GM12878 (cell line): ENCODE measurements around the gene DDIT3.

Experiments used
- ASH2L ChIP-seq: fragments of 300-600, 200-600 bp; sonication (generic); IDR thresholded peaks from 2 replicates; pipeline ENCODE4 v1.6.1; 2017; ENCODE audit warnings: low read depth, mild to moderate bottlenecking, borderline replicate concordance
- ETV6 ChIP-seq, 2 experiments: fragments of 450-650 bp in 1 of 2; IDR thresholded peaks in 1 of 2; conservative IDR thresholded peaks in 1 of 2; 2 replicates each; pipeline ENCODE4 v1.6.1; 2014; ENCODE audit warnings: antibody characterized with exemption in 1 of 2, borderline replicate concordance in 1 of 2, low read depth in 1 of 2, mild to moderate bottlenecking in 1 of 2, moderate library complexity in 1 of 2
- MTA2 ChIP-seq: fragments of 450-650 bp; IDR thresholded peaks from 2 replicates; pipeline ENCODE4 v1.6.1; 2016; ENCODE audit warnings: low read depth, mild to moderate bottlenecking, moderate library complexity
- MXI1 ChIP-seq: fragments of 150-350 bp; IDR thresholded peaks from 2 replicates; pipeline ENCODE4 v1.6.1; 2011; ENCODE audit warnings: low read depth, mild to moderate bottlenecking, inconsistent platforms, low read length, improper control_type of control experiment
- POLR2A ChIP-seq: IDR thresholded peaks from 2 replicates; pipeline ENCODE4 v1.6.1; 2011; ENCODE audit warnings: low read depth, mild to moderate bottlenecking, low read length
- POLR2AphosphoS5 ChIP-seq: IDR thresholded peaks from 2 replicates; pipeline ENCODE4 v1.6.1; 2011; ENCODE audit warnings: mild to moderate bottlenecking, low read length, inconsistent platforms
- RAD21 ChIP-seq: IDR thresholded peaks from 2 replicates; pipeline ENCODE4 v1.6.1; 2011; ENCODE audit warnings: mild to moderate bottlenecking, low read depth, low read length, moderate library complexity; ENCODE audit not compliant: insufficient read depth
- YY1 ChIP-seq: IDR thresholded peaks from 2 replicates; pipeline ENCODE4 v1.6.1; 2011; ENCODE audit warnings: low read depth, mild to moderate bottlenecking, low read length
- TF ChIP-seq, protein P1 (sequence below): IDR thresholded peaks from 2 replicates; pipeline ENCODE4 v1.6.1; 2012; ENCODE audit warnings: low read depth, low read length, improper control_type of control experiment
- TF ChIP-seq, protein P2 (sequence below): fragments of 450-650 bp; IDR thresholded peaks from 2 replicates; pipeline ENCODE4 v1.6.1; 2018; ENCODE audit warnings: mild to moderate bottlenecking, low read depth, moderate library complexity; ENCODE audit not compliant: partially characterized antibody
- TF ChIP-seq, protein P3 (sequence below): fragments of 450-650 bp; IDR thresholded peaks from 2 replicates; pipeline ENCODE4 v1.6.1; 2016; ENCODE audit warnings: mild to moderate bottlenecking, moderate library complexity, borderline replicate concordance

DNA sequence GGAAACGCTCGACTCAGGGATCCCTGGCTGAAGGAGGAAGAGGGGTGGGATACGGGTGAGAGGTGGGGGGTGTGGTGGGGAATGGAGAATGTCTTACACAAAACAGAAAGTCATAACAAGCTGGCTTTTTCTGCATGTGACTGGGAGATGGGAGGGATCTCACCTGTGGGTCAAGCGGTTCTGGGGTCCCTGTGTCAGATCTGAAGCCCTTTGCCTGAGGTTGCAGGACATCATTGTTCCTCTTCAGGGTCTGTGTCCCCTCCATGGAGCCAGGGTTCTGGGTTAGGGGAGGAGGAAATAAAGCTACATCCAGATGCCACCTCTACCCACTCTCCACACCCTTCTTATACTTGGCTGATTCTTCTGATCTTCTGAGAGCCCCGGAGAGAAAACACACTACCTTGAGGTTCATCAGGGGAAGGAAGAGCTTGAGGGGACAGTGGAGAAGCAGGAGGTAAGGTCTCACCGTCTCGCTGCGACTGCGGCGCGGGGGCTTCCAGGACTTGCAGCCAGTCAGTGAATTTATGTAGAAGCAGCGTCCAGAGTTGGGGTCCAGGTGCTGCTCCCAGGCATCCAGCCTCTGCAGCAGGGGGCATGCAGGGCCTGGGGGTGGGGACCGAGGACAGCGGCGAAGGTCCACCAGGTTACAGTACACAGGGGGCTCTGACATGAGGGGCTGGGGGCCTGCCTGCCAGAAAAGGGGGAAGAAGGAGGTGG lies 43.2 kb downstream of the DDIT3 start:
- TF ChIP-seq MXI1 (0 out of 2 replicates have a peak, but pooled peaks have one; percentile 13), ETV6 (conservative IDR thresholded peaks at IDR 0.05 in 1 of 2, IDR thresholded peaks at IDR 0.05 in 1 of 2; ENCODE audit: borderline replicate concordance in 1 of 2, low read depth in 1 of 2) (no peak), ASH2L (no peak), POLR2A (no peak), RAD21 (no peak), YY1 (no peak), MTA2 (no peak), POLR2AphosphoS5 (no peak)
- TF ChIP-seq, protein P1, sequence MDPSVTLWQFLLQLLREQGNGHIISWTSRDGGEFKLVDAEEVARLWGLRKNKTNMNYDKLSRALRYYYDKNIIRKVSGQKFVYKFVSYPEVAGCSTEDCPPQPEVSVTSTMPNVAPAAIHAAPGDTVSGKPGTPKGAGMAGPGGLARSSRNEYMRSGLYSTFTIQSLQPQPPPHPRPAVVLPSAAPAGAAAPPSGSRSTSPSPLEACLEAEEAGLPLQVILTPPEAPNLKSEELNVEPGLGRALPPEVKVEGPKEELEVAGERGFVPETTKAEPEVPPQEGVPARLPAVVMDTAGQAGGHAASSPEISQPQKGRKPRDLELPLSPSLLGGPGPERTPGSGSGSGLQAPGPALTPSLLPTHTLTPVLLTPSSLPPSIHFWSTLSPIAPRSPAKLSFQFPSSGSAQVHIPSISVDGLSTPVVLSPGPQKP = no peak
- TF ChIP-seq, protein P2, sequence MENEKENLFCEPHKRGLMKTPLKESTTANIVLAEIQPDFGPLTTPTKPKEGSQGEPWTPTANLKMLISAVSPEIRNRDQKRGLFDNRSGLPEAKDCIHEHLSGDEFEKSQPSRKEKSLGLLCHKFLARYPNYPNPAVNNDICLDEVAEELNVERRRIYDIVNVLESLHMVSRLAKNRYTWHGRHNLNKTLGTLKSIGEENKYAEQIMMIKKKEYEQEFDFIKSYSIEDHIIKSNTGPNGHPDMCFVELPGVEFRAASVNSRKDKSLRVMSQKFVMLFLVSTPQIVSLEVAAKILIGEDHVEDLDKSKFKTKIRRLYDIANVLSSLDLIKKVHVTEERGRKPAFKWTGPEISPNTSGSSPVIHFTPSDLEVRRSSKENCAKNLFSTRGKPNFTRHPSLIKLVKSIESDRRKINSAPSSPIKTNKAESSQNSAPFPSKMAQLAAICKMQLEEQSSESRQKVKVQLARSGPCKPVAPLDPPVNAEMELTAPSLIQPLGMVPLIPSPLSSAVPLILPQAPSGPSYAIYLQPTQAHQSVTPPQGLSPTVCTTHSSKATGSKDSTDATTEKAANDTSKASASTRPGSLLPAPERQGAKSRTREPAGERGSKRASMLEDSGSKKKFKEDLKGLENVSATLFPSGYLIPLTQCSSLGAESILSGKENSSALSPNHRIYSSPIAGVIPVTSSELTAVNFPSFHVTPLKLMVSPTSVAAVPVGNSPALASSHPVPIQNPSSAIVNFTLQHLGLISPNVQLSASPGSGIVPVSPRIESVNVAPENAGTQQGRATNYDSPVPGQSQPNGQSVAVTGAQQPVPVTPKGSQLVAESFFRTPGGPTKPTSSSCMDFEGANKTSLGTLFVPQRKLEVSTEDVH = no peak
- TF ChIP-seq, protein P3, sequence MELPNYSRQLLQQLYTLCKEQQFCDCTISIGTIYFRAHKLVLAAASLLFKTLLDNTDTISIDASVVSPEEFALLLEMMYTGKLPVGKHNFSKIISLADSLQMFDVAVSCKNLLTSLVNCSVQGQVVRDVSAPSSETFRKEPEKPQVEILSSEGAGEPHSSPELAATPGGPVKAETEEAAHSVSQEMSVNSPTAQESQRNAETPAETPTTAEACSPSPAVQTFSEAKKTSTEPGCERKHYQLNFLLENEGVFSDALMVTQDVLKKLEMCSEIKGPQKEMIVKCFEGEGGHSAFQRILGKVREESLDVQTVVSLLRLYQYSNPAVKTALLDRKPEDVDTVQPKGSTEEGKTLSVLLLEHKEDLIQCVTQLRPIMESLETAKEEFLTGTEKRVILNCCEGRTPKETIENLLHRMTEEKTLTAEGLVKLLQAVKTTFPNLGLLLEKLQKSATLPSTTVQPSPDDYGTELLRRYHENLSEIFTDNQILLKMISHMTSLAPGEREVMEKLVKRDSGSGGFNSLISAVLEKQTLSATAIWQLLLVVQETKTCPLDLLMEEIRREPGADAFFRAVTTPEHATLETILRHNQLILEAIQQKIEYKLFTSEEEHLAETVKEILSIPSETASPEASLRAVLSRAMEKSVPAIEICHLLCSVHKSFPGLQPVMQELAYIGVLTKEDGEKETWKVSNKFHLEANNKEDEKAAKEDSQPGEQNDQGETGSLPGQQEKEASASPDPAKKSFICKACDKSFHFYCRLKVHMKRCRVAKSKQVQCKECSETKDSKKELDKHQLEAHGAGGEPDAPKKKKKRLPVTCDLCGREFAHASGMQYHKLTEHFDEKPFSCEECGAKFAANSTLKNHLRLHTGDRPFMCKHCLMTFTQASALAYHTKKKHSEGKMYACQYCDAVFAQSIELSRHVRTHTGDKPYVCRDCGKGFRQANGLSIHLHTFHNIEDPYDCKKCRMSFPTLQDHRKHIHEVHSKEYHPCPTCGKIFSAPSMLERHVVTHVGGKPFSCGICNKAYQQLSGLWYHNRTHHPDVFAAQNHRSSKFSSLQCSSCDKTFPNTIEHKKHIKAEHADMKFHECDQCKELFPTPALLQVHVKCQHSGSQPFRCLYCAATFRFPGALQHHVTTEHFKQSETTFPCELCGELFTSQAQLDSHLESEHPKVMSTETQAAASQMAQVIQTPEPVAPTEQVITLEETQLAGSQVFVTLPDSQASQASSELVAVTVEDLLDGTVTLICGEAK = no peak
